Ishikawa (cell line): ENCODE data around the gene C1orf216.

Source experiments
- FOXM1 ChIP-seq: IDR thresholded peaks from 2 replicates; pipeline ENCODE4 v1.6.1; 2012; ENCODE audit warnings: low read depth, borderline replicate concordance
- RAD21 ChIP-seq: IDR thresholded peaks from 2 replicates; pipeline ENCODE4 v1.6.1; 2012; ENCODE audit warnings: low read depth
- REST ChIP-seq: IDR thresholded peaks from 2 replicates; pipeline ENCODE4 v1.6.1; 2012; ENCODE audit warnings: low read depth, mild to moderate bottlenecking
- YY1 ChIP-seq: IDR thresholded peaks from 2 replicates; pipeline ENCODE4 v1.6.1; 2012; ENCODE audit warnings: low read depth

- TF ChIP-seq REST = no peak
- no peak for TF ChIP-seq FOXM1
- TF ChIP-seq RAD21 = no peak
- TF ChIP-seq YY1 = no peak
These were observed 26.5 kb upstream of the C1orf216 start for GRCh38 chr1:35745124-35745730.
